ENCODE measurements around the gene TTC7B.

TTC7B gene

GRCh38 chr14:90522571-90523191 is 293.5 kb downstream of the TTC7B start:
- Mint-ChIP-seq H3K27me3 (no peaks in the 10 kb centered on the region), H3K36me3 (no peaks in the 10 kb centered on the region), H3K4me3 (no peak overlapping the region), H3K27ac (no peak overlapping the region), H3K4me1 (no peaks in the 10 kb centered on the region), H3K9me3 (peaks cover 12% of the 10 kb centered on the region)
- CTCF ChIA-PET: no interaction called here
- DNase-seq: no peak

GRCh38 chr14:90521930-90522483 is 294.2 kb downstream of the TTC7B start:
- Mint-ChIP-seq H3K4me3 (no peak overlapping the region), H3K27ac (no peak overlapping the region), H3K9me3 (peaks cover 9% of the 10 kb centered on the region), H3K27me3 (no peaks in the 10 kb centered on the region), H3K36me3 (no peaks in the 10 kb centered on the region), H3K4me1 (no peaks in the 10 kb centered on the region)
- DNase-seq: no peak
- CTCF ChIA-PET: no interaction called here

DNA sequence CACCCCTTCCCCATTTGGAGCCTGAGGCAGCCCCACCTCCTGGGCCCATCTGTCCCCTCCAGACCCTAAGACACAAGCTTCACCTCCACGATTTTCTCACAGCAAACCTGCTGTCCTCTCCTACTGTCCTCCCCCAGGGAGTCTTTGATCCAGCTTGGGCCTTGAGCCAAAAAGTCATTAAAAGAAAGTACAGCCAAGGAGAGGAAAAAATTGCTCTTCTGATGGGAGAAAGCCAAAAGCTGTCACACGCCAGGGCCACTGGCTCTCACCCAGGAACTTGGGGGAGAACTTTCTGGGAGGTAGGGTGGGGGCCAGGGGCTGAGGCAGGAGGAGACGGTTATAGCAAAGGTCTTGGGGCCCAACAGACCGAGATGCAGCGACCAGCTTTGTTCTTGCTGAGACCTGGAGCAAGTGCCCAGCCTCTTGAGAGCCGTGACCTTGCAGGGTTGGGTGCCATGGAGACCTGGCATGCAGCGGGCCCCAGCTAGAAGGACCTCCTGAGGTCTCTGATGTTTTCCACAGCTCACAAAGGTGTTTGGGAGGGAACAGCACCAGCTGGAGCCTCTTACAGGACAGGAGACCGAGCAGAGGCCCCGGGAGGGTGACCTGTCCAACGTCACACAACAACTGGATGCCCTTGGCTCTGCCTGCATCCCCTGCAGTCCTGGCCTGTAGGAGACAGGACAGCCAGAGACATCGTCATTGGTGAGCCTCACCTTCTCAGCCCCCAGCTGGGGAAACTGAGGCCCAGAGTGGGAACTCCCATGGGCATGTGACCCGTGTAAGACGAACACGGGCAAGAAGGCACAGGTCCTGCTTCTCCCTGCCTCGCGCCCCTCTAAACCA is 294.9 kb downstream of the TTC7B start:
- H3K27ac Mint-ChIP-seq: no peak overlapping the region
- H3K36me3 Mint-ChIP-seq: no peaks in the 10 kb centered on the region
- peaks cover 3% of the 10 kb centered on the region for H3K9me3 Mint-ChIP-seq
- H3K27me3 Mint-ChIP-seq: peaks cover 6% of the 10 kb centered on the region
- no peaks in the 10 kb centered on the region for H3K4me1 Mint-ChIP-seq
- CTCF ChIA-PET: interaction anchor here (0.6 to 1.0 kb wide), 3 partner anchors 151 to 1938 kb away, joined by 3 read pairs; no protein-coding TSS in a partner anchor
- DNase-seq: no peak
- no peak overlapping the region for H3K4me3 Mint-ChIP-seq

GRCh38 chr14:90520326-90520725 is 295.9 kb downstream of the TTC7B start:
- Mint-ChIP-seq H3K9me3 (no peaks in the 10 kb centered on the region), H3K27ac (no peak overlapping the region), H3K36me3 (no peaks in the 10 kb centered on the region), H3K27me3 (peaks cover 8% of the 10 kb centered on the region), H3K4me1 (no peaks in the 10 kb centered on the region), H3K4me3 (no peak overlapping the region)
- no peak for DNase-seq
- CTCF ChIA-PET: interaction anchor here (0.6 to 1.0 kb wide), 3 partner anchors 150 to 1937 kb away, joined by 3 read pairs; no protein-coding TSS in a partner anchor

DNA sequence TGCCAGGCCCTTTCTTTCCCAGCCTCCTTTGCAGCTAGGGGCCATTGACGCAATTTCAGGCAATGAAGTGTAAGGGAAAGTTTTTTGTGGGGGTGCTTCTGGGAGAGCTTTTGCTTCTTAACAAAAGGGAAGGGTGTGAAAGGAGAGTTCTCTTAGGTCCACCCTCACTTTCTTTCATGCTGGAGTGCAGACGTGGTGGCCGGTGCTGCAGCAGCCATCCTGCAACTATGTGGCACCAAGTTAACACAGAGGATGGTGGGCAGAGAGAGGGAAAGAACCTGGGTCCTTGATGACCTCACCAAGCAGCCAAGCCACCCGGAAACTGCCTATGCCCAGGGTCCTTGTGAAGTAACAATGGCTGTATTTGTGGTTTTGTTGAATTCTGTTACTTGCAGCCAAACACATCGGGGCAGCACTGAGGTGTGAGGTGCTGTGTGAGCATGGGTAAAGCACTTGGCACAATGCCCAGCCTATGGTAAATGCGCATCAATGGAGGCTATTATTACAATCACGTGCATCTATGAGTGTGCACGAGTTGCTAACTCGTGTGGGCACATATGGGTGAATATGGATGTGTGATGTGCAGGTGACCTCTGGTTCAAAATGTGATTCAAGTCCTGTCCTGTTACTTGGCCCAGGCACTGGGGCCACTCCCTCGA is 296.8 kb downstream of the TTC7B start:
- no peaks in the 10 kb centered on the region for H3K9me3 Mint-ChIP-seq
- no peaks in the 10 kb centered on the region for H3K36me3 Mint-ChIP-seq
- no peaks in the 10 kb centered on the region for H3K4me1 Mint-ChIP-seq
- H3K4me3 Mint-ChIP-seq: no peak overlapping the region
- CTCF ChIA-PET: interaction anchor here (0.6 to 1.0 kb wide), 3 partner anchors 9 to 231 kb away, joined by 3 read pairs; no protein-coding TSS in a partner anchor
- DNase-seq: no peak
- H3K27me3 Mint-ChIP-seq: peaks cover 8% of the 10 kb centered on the region
- H3K27ac Mint-ChIP-seq: no peak overlapping the region

GRCh38 chr14:90518941-90519256 is 297.3 kb downstream of the TTC7B start:
- H3K4me1 Mint-ChIP-seq: no peaks in the 10 kb centered on the region
- no peak overlapping the region for H3K27ac Mint-ChIP-seq
- H3K9me3 Mint-ChIP-seq: no peaks in the 10 kb centered on the region
- DNase-seq: peak; percentile 70
- no peaks in the 10 kb centered on the region for H3K36me3 Mint-ChIP-seq
- no peak overlapping the region for H3K4me3 Mint-ChIP-seq
- peaks cover 8% of the 10 kb centered on the region for H3K27me3 Mint-ChIP-seq
- CTCF ChIA-PET: interaction anchor here (0.8 to 1.3 kb wide), 3 partner anchors 217 to 230 kb away, joined by 3 to 6 read pairs (median 3); no protein-coding TSS in a partner anchor

- CTCF ChIA-PET: interaction anchor here (1.0 to 1.3 kb wide), 4 partner anchors 179 to 230 kb away, joined by 3 to 6 read pairs (median 4); no protein-coding TSS in a partner anchor
These were observed 297.9 kb downstream of the TTC7B start for GRCh38 chr14:90518069-90518940.

DNA sequence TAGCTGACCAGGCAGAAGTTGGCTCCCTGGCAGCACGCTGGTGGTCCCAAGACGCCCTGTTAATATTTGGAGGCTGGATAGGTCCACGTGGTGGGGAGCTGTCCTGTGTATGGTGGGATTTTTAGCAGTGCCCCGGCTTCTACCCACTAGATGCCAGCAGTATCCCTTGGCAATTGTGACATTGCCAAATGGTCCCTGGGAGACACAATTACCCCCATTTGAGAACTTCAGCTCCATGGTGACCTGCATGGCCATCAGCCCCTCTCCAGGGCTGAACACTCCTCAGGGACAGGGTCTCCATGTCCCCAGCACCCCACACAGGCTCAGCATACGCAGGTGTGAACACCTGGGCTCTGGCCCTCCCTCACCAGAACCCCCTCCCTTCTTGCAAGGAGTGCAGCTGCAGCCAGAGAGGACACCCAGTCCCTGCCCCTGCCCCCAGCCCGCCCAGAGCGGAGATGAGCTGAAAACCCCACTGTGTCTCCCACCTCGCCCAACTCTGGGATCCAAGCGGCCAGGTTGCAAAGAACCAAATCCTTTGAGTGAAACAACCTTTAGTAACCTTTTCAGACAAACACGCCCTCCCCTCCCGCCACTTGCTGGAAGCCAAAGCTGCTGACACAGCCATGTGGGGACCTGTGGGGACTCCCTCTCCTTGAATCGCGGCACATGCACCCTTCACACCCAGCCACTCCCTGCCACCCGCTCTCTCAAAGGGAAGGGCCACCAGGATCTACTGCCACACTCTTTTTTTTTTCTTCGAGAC is 299.0 kb downstream of the TTC7B start:
- Mint-ChIP-seq H3K4me3 (no peak overlapping the region), H3K27me3 (peaks cover 8% of the 10 kb centered on the region), H3K27ac (no peak overlapping the region), H3K36me3 (no peaks in the 10 kb centered on the region), H3K4me1 (no peaks in the 10 kb centered on the region), H3K9me3 (no peaks in the 10 kb centered on the region)
- CTCF ChIA-PET: interaction anchor here (1.2 to 1.3 kb wide), 2 partner anchors 216 to 228 kb away, joined by 4 to 6 read pairs; no protein-coding TSS in a partner anchor
- DNase-seq: no peak

More at GRCh38 chr14:90518069-90518940, 297.9 kb downstream of the TTC7B start:
- Mint-ChIP-seq H3K27me3 (peaks cover 8% of the 10 kb centered on the region), H3K4me3 (no peak overlapping the region), H3K4me1 (no peaks in the 10 kb centered on the region), H3K36me3 (no peaks in the 10 kb centered on the region), H3K9me3 (no peaks in the 10 kb centered on the region), H3K27ac (no peak overlapping the region)
- no peak for DNase-seq

GRCh38 chr14:90514566-90514965 is 301.7 kb downstream of the TTC7B start:
- CTCF ChIA-PET: no interaction called here
- Mint-ChIP-seq H3K27ac (no peak overlapping the region), H3K27me3 (peaks cover 25% of the 10 kb centered on the region), H3K4me3 (no peak overlapping the region), H3K36me3 (no peaks in the 10 kb centered on the region), H3K9me3 (no peaks in the 10 kb centered on the region), H3K4me1 (no peaks in the 10 kb centered on the region)
- no peak for DNase-seq

- H3K4me1 Mint-ChIP-seq: no peaks in the 10 kb centered on the region
- CTCF ChIA-PET: no interaction called here
- no peak for DNase-seq
- no peak overlapping the region for H3K4me3 Mint-ChIP-seq
- H3K9me3 Mint-ChIP-seq: no peaks in the 10 kb centered on the region
- H3K27ac Mint-ChIP-seq: no peak overlapping the region
- no peaks in the 10 kb centered on the region for H3K36me3 Mint-ChIP-seq
- H3K27me3 Mint-ChIP-seq: peaks cover 30% of the 10 kb centered on the region
These were observed 302.2 kb downstream of the TTC7B start for GRCh38 chr14:90514015-90514398.

DNA sequence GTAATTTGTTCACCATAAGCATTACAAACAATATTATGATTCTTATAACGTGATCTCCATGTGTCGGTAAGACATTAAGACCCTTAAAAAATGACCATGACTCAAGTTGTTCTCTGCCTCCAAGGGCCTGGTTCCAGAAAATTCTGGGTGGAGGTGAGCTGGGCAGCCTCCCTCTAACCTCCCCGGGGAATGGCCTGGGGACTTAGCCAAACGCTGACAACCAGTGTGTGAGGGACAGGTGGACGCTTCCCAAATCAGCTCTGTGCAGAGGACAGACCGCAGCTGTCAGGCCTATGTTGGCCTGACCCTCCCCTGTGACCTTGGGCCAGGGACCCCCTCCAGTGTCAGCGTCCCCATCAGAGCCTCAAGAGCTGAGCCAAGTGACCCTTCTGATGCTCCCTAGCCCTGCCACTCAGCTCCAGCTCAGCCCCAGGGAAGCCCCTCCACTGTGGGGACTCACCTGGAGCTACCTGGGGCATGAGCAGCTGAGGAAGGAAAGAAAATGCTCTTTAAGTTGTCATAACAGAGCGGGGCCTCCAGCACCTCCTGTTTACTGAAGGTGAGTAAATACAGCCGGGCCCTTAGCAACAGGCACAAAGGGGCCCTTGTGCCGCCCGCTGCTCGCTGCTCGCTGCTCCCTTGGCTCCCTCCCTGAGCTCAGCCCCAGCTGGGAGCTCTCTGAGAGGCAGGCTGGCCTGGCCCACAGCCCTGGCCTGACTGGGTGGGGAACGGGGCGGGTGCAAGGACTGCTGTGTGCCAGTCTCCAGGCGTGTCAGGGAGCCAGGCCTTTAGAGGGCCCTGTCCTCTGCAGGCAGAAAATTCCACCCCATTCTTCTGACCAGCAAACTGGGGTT is 302.8 kb downstream of the TTC7B start:
- no peaks in the 10 kb centered on the region for H3K4me1 Mint-ChIP-seq
- CTCF ChIA-PET: no interaction called here

DNA sequence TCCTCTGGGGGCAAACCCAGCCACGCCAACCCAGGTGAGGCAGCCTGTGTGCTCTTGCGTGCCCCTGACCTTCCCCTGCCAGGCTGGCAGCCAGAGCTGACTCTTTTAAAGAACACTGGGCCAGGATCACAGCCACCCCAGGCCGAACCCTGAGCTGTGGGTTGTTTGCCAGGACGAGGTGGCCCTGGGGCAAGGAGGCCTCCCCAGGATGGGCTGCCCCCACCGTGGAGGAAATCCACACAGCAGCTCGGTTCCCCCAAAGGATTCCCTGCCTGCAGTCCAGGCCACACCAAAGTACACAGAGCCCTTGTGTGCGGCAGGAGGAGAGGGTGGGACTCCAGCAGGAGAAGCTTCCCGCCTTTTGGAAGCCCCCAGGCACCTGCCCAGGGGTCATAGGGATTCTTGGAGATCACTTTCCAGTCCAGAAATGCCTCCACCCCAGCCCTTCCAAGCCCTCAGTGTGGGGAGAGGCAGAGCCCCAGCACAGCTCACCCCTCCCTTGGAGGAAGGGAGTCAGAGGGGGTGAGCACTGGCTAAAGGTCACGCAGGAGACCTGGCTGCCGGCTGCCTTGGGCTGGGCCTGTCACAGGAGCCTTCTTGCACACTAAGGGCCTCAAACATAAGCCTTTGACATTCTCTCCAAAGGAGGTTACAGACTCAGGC is 303.8 kb downstream of the TTC7B start:
- Mint-ChIP-seq H3K4me1 (no peaks in the 10 kb centered on the region), H3K9me3 (no peaks in the 10 kb centered on the region), H3K36me3 (no peaks in the 10 kb centered on the region), H3K27me3 (peaks cover 46% of the 10 kb centered on the region), H3K27ac (no peak overlapping the region), H3K4me3 (no peak overlapping the region)
- no peak for DNase-seq
- CTCF ChIA-PET: no interaction called here

More for the DNA sequence above, 302.8 kb downstream of the TTC7B start:
- H3K4me3 Mint-ChIP-seq: no peak overlapping the region
- H3K9me3 Mint-ChIP-seq: no peaks in the 10 kb centered on the region
- no peak overlapping the region for H3K27ac Mint-ChIP-seq
- DNase-seq: no peak
- peaks cover 36% of the 10 kb centered on the region for H3K27me3 Mint-ChIP-seq
- no peaks in the 10 kb centered on the region for H3K36me3 Mint-ChIP-seq
